ENCODE results near the gene PDE4D.

Gene PDE4D

GRCh38 chr5:59605915-59606314 is 287.6 kb downstream of the PDE4D start:
- H3K27ac ChIP-seq (replicated peaks), result no peak overlapping the region
- no peak overlapping the region for H3K4me3 ChIP-seq (replicated peaks; ENCODE audit: insufficient read depth, low read length)
- TF ChIP-seq CTCF (IDR thresholded peaks at IDR 0.05; ENCODE audit: insufficient read depth, low read length) (no peak), SPI1 (IDR thresholded peaks at IDR 0.05; ENCODE audit: borderline replicate concordance, low read depth) (no peak), GABPA (IDR thresholded peaks at IDR 0.05; ENCODE audit: low read depth) (no peak), REST (IDR thresholded peaks at IDR 0.05; ENCODE audit: insufficient replicate concordance, low read depth) (no peak), POLR2AphosphoS5 (IDR thresholded peaks at IDR 0.05; ENCODE audit: low read depth) (no peak)
- DNase-seq (ENCODE audit: low read depth in 1 of 2, low spot score in 1 of 2), result no peak
- no peaks in the 10 kb centered on the region for H3K27me3 ChIP-seq (ENCODE audit: insufficient read depth, poor library complexity, severe bottlenecking)

GRCh38 chr5:59604111-59604510 is 289.4 kb downstream of the PDE4D start:
- no peak overlapping the region for H3K4me3 ChIP-seq (replicated peaks; ENCODE audit: insufficient read depth, low read length)
- no peak for TF ChIP-seq REST (IDR thresholded peaks at IDR 0.05; ENCODE audit: insufficient replicate concordance, low read depth)
- TF ChIP-seq GABPA (IDR thresholded peaks at IDR 0.05; ENCODE audit: low read depth), result no peak
- no peak for TF ChIP-seq POLR2AphosphoS5 (IDR thresholded peaks at IDR 0.05; ENCODE audit: low read depth)
- no peak for TF ChIP-seq CTCF (IDR thresholded peaks at IDR 0.05; ENCODE audit: insufficient read depth, low read length)
- TF ChIP-seq SPI1 (IDR thresholded peaks at IDR 0.05; ENCODE audit: borderline replicate concordance, low read depth), result no peak
- H3K27ac ChIP-seq (replicated peaks), result no peak overlapping the region
- no peak for DNase-seq (ENCODE audit: low read depth in 1 of 2, low spot score in 1 of 2)
- no peaks in the 10 kb centered on the region for H3K27me3 ChIP-seq (ENCODE audit: insufficient read depth, poor library complexity, severe bottlenecking)

GRCh38 chr5:59600998-59601397 is 292.5 kb downstream of the PDE4D start:
- DNase-seq (ENCODE audit: low read depth in 1 of 2, low spot score in 1 of 2), result no peak
- Histone ChIP-seq H3K27me3 (ENCODE audit: insufficient read depth, poor library complexity, severe bottlenecking) (no peaks in the 10 kb centered on the region), H3K27ac (replicated peaks) (no peak overlapping the region), H3K4me3 (replicated peaks; ENCODE audit: insufficient read depth, low read length) (no peak overlapping the region)
- TF ChIP-seq GABPA (IDR thresholded peaks at IDR 0.05; ENCODE audit: low read depth), result no peak
- no peak for TF ChIP-seq POLR2AphosphoS5 (IDR thresholded peaks at IDR 0.05; ENCODE audit: low read depth)

GRCh38 chr5:59600153-59600552 is 293.4 kb downstream of the PDE4D start:
- H3K27me3 ChIP-seq (ENCODE audit: insufficient read depth, poor library complexity, severe bottlenecking), result no peaks in the 10 kb centered on the region
- TF ChIP-seq REST (IDR thresholded peaks at IDR 0.05; ENCODE audit: insufficient replicate concordance, low read depth), result no peak
- no peak for TF ChIP-seq GABPA (IDR thresholded peaks at IDR 0.05; ENCODE audit: low read depth)
- no peak for TF ChIP-seq POLR2AphosphoS5 (IDR thresholded peaks at IDR 0.05; ENCODE audit: low read depth)
- no peak for TF ChIP-seq CTCF (IDR thresholded peaks at IDR 0.05; ENCODE audit: insufficient read depth, low read length)
- no peak for TF ChIP-seq SPI1 (IDR thresholded peaks at IDR 0.05; ENCODE audit: borderline replicate concordance, low read depth)
- no peak overlapping the region for H3K4me3 ChIP-seq (replicated peaks; ENCODE audit: insufficient read depth, low read length)
- no peak overlapping the region for H3K27ac ChIP-seq (replicated peaks)
- DNase-seq (ENCODE audit: low read depth in 1 of 2, low spot score in 1 of 2), result no peak
